HG03457 (cell line): ENCODE measurements around the gene LLGL1.

Experiments
- ATAC-seq: cut with Tn5 transposase; IDR thresholded peaks from one replicate; pipeline ENCODE4 v1.9.1; 2021; ENCODE audit warnings: moderate number of reproducible peaks; ENCODE audit not compliant: unreplicated experiment

Gene LLGL1

DNA sequence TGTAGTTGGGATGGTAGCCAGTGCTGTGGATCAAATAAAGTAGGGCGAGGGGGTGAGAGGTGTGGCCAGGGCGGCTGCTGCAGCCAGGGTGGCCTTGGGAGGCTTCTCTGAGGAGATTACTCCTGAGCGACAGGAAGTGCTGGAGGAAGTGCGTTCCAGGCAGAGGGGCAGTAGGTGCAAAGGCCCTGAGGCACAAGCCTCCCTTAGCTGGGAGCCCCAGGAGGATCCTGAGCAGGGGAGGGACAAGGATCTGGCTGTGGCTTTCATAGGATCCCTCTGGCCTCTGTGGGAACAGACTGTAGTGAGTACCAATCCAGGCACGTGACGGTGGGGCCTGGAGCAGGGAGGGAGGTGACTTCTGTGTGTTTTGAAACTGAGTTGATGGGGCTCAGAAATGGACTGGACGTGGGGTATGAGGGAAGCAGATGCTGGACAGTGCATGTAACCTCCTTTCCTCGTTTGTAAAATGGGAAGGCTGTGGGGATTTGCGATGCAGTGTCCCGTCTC, 2.8 kb downstream of the LLGL1 start:
- ATAC-seq, result no peak

DNA sequence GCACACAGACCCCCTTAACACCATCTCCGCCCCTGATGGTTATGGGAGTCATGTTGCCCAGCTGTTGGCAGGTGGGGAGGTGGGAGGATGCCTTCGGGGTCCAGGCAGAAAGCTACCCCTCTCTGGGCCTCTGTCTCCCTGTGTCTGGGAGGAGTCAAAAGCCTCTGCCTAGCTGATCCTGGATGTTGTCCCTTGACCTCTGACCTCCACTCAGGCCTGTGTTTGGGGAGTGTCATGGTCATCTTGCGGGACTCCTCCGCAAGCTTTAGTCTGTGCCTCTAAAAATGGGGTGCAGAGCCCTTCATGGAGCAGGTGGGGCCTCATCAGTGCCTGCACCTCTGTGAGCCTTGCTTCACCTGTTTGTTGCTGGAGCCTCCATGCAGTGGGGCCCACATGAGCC, 3.8 kb downstream of the LLGL1 start:
- ATAC-seq, result no peak

DNA sequence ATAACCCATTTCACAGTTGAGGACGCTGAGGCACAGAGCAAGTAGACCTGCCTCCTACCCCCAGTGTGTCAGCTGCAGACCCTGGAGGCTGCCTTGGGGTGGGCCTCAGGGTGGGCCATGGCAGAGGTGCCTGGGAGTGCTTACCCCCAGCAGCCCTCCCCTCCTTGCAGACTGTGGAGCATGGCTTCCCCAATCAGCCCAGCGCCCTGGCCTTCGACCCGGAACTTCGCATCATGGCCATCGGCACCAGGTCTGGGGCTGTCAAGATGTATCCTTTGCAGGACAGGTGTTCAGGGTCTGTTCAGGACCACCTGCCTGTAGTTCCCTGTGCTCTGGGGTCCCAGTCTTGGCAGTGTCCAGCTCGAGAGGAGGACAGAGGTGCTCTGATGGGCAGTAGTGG, 4.3 kb downstream of the LLGL1 start:
- ATAC-seq, result no peak

DNA sequence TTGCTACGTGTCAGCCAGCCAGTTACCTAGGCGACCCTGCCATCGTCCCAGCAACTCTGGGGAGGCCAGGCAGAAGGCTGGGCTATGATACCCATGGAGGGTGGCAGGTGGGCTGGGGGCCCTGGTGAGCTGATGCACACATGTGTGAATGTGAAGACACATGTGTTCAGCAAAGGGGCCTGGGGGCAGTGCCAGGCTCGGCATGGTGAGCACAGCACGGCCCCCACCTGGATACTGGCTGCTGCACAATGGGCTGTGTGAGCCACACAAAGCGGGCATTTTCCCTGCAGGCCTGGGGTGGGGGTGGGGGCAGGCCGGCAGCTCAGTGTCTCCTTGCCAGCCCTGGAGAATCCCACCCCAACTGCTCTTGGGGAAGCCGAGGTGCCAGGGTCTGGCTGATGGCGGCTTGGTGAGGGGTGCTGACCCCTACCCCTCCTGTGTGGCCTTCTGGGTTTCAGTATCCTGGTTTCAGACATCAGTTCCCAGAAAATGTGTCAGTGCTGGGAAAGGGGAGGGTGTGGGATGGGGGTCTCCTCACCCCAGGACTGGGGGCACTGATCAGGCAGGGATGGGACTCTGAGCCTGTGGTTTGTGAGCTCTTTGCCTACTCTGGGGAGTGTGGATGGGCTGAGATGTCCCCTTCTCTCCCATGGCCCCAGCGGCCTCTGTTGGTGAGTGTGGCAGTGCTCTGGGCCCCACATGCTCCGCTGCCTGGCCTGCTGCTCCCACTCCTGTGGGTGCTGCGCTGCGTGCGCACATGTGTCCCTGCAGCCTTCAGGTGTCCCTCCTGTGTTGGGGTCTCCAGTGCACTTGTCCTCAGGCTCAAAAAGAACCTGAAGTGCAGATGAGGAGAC, 5.1 kb downstream of the LLGL1 start:
- ATAC-seq, result no peak

DNA sequence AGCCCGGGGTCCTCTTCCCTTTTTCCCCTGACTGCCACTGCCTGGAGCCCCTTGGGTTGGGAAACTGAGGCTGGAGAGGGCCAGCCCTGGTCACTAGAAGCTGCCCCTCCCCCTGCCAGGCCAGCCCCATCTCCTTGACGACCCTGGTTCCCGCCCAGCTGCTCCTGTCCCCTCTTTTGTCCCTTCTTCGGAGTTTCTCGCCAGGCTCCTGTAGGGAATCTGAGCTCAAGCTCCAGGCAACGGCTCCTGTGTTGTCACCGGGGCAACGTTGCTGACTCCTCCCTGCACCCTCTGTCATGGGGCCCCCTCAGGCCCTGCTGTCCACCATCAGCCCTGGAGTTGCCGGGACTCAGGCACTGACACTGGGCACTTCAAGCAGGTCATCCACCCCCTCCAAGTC, 5.7 kb downstream of the LLGL1 start:
- ATAC-seq, result no peak

DNA sequence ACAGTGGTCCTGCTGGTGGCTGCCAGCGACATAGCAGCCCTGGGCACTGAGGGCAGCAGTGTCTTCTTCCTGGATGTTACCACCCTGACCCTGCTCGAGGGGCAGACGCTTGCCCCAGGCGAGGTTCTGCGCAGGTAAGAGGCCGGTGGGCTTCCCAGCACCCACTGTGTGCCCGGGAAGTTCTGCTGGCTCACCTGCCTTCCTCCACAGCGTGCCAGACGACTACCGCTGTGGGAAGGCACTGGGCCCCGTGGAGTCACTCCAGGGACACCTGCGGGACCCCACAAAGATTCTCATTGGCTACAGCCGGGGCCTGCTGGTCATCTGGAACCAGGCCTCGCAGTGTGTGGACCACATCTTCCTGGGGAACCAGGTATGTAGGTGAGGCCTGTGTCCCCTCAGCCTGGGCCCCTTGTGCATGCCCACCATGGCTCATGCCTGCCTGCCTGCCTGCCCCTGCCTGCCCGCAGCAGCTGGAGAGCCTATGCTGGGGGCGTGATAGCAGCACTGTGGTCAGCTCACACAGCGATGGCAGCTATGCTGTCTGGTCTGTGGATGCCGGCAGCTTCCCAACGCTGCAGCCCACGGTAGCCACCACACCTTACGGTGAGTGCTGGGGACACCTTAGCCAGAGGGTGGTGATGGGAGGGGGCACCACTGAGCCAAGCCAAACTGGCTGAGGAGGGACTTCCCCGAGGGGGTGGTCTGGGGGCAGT, 8.5 kb downstream of the LLGL1 start:
- ATAC-seq, result no peak

DNA sequence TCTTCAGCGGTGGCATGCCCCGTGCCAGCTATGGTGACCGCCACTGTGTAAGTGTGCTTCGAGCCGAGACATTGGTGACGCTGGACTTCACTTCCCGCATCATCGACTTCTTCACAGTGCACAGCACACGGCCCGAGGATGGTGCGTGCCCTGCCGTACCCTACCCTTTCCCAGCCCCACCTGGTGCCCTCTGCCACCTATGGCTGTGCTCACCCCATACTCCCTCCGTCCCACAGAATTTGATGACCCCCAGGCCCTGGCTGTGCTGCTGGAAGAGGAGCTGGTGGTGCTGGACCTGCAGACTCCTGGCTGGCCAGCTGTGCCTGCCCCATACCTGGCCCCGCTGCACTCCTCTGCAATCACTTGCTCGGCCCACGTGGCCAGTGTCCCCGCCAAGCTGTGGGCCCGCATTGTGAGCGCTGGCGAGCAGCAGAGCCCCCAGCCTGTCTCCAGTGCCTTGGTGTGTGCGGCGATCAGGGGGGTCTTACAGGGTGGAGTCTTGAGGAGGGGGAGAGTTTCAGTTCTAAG, 9.5 kb downstream of the LLGL1 start:
- no peak for ATAC-seq

DNA sequence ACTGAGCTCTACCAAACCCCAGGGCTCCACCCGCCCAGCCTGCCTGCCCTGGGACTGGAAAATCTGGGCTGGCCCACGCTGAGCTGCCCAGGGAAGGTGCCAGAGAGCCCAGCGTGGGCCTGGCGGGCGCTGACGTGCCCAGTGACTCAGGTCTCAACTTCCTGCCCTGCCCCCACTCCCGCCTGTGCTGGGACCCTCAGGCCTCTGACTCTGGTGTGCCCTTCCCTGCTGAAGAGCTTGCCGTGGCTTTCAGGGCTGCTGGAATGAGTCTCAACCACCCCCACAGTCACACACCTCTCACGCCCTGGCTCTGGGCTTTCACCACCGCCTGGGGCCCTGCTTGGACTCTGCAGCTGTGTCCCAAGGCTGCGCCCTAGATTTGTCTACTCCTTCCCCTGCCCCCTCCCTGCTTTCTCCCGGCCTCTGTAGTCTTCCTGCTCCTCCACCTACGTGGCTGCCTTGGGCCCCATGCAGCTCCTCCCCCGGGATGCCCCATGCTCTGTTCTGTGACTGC, 10.4 kb downstream of the LLGL1 start:
- no peak for ATAC-seq

DNA sequence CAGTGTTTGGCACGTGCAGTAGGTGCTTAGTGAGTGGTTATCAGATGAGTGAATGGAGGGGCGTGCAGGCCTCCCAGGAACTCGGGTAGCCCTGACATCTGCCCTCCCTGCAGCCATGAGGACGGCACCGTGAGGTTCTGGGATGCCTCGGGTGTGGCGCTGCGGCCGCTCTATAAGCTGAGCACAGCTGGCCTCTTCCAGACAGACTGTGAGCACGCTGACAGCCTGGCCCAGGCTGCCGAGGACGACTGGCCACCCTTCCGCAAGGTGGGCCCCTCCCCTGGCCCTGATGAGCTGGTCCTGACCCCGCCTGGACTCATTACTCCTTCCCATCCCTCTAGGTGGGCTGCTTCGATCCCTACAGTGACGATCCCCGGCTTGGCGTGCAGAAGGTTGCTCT, 11.1 kb downstream of the LLGL1 start:
- no peak for ATAC-seq

DNA sequence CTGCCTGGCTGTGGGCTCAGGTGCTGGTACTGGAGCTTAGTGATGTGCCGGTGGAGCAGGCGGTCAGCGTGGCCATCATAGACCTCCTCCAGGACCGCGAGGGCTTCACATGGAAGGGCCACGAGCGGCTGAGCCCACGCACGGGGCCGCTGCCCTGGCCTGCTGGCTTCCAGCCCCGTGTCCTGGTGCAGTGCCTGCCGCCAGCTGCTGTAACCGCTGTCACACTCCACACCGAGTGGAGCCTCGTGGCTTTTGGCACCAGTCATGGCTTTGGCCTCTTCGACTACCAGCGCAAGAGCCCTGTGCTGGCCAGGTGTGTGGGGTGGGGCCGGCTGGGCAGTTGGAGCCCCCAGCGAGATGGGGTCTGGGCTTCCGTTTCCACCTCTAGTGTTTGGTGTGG, 12.0 kb downstream of the LLGL1 start:
- no peak for ATAC-seq

DNA sequence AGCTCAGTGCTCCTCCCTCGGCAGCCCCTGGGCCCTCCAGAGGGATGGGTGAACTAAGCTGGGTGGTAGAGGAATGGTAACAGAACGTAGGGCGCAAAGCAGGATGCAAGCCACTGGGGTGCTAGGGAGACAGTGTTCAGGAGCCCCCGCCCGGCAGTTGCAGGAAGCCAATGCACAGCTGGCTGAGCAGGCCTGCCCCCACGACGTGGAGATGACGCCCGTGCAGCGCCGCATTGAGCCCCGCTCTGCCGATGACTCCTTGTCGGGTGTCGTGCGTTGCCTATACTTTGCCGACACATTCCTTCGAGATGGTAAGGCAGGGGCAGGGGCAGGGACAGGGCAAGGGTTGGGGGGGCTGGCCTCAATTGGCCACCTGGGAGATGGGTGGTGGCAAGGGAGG, 12.9 kb downstream of the LLGL1 start:
- ATAC-seq, result no peak

DNA sequence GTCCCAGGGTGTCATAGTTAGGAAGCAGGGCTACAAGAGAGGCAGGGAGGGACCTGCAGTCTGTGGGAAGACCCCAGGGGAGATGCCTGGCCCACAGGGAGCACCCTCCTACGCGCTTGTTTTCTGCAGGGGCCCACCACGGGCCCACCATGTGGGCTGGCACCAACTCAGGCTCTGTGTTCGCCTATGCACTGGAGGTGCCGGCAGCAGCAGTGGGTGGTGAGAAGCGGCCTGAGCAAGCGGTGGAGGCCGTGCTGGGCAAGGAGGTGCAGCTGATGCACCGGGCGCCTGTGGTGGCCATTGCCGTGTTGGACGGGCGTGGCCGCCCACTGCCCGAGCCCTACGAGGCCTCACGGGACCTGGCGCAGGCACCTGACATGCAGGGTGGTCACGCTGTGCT, 15.0 kb downstream of the LLGL1 start:
- no peak for ATAC-seq

DNA sequence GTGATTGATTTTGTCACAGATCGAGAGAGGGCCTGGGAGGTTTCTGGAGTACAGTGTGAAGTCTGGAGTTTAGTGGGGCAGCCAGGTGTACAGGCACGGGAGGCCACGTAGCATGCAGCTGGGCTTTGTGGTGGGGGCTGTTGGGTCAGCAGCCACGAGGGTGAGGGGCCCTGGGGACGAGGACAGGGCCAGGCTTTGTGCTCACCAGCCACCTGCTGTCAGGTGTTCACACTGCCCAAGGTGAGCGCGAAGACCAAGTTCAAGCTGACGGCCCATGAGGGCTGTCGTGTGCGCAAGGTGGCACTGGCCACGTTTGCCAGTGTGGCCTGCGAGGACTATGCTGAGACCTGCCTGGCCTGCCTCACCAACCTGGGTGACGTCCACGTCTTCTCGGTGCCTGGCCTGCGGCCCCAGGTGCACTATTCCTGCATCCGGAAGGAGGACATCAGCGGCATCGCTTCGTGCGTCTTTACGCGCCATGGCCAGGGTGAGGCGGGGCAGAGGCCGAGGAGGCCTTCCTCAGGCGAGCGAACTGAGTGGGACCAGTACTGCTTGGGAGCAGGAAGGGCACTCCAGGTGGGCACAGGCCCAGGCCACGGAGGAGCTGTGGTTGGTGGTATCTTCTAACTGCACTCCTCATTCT, 15.9 kb downstream of the LLGL1 start:
- ATAC-seq, result no peak

DNA sequence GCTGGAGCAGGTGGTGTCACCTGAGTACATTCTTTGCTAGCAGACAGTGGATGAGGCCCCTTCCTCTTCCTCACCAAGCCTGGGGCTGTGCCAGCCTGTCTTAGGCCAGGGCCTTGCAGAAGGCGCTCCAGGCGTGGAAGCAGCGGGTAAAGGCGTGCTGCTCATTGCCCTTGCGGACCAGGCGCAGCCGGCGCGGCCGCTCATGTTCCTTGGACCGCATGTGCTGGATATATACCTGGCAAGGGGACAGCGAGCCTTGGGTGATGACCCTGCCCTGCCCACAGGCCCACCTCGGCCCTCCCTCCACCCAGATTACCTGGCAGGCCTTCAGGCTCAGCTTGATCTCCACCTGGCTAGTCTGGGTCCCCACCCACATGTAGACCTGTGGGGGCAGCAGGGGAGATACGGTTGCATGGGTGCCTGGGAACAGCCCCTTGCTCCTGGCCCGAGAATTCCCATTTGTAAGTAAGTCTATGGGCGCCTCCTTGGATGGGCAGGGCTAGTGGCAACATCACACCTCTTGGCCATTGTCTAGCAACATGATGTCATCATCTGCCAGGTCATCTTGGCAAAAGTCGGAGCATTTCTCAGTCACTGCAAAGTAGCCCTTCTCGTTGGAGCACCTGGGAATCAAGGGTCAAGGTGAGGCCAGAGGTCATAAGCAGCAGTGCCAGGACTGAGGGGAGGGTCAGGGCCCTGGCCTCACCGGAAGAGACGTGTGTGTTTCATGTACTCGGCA, 19.8 kb downstream of the LLGL1 start:
- ATAC-seq, result no peak

DNA sequence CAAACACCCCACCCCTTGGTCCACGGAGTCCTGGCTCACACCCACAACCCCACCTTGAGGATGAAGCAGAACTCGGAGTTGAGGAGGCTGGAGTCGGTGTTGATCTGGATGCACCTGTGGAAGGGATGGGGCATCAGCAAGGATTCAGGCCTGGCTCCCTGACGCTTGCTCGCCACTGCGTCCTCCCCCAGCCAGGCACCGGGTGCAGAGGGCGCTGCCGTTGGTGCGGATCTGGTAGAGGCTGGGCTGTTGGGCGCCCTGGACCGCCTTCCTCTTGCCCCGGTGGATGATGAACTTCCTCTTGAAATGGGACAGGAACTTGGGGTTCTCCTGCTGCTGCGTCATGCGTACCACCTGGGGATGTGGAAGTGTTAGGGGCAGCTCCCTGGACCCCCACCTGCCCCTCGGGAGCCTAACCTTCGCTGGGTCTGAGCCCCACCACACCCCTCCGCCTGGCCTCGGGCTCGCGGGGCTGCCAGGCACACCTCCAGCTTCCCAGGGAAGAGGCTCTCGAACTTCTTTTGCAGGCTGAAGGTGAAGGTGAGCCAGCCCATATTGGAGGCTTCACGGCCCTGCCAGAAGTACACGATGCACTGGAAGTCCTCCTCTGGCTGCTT, 20.8 kb downstream of the LLGL1 start:
- no peak for ATAC-seq

DNA sequence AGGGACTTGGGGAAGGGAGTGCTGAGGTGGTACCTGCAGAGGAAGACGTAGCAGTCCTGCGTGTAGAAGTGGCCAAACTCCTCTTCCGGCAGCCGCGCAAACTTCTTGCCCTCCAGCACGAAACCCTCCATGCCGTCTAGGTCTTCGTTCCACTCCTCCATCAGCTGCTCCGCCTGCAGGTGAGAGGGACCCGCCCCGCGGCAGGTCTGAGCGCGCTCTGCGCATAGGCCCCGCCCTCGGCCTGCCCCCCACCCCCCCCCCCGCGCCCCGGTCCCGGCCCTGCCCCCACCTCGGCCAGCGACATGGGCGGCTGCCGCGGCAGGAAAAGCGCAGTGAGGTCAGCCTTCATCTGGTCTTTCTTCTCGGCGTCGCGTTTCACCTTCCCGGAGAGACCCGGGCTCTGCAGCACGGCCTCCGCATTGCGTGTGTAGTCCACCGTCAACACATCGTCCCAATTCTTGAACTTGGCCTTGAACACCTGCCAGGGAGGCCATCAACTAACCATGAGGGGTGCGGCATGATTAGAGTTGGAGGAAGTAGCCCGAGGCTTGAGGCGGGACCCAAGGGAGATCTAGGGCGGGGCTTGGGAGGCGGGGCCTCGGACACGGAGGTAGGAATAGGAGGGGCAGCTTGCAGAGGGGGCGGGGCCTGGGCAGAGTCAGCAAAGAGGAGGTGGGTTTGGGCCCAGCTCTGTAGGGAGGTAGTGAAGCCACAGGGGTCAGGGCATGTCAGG, 21.6 kb downstream of the LLGL1 start:
- ATAC-seq, result no peak

DNA sequence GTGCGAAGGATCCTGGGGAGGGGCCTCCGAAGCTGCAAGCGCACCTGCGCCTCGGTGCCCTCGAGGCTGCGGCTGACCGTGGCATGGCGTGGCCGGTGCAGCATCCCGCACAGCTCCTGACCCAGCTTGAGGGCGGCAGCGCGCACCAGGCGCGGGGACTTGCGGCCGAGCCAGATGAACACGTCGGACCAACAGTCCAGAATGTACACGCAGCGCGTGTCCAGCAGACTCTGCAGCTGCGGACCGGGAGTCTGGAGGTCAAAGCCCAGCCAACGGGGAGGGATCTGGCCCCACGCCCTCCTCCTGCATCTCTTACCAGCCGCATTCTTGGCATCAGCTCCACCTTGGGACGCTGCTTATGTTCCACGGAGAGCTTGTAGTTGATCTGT, 22.2 kb downstream of the LLGL1 start:
- no peak for ATAC-seq

DNA sequence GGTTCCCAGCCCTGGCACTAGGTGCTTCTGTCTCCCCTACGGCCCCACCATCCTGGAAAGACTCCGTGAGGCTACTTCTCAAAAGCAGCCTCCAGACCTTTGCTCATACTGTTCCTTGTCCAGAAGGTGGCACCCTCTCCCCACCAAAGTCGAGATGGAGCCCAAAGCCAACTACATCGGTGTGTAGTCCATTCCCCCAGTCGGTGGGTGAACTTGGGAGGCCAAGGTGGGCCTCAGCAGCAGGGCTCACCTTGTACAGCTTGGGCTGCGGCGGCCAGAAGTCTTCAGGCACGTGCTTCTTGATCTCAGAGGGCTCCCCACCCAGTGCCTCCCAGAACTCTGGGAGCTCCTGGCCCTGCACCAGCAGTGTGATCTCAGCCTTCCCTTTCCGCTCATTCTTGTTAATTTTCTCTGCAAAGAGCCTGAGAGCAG, 22.9 kb downstream of the LLGL1 start:
- no peak for ATAC-seq

DNA sequence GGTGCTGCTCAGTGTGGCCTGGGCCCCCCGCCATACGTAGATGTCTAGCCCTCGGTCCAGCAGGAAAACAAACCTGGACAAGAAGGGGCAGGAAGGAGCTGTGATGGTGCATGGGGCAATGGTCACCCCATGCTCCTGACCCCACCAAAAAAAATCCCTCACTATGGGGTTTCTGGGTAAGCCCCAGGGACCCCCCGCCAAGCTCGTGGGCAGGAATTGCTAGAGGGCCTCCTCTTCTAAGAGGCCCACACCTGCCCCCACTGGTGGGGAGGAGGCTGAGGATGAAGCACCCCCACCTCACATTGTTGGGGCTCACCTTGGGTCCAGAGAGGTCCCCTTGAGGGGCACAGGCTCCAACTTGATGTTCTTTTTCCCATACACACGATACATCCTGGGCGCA, 23.4 kb downstream of the LLGL1 start:
- ATAC-seq, result no peak

DNA sequence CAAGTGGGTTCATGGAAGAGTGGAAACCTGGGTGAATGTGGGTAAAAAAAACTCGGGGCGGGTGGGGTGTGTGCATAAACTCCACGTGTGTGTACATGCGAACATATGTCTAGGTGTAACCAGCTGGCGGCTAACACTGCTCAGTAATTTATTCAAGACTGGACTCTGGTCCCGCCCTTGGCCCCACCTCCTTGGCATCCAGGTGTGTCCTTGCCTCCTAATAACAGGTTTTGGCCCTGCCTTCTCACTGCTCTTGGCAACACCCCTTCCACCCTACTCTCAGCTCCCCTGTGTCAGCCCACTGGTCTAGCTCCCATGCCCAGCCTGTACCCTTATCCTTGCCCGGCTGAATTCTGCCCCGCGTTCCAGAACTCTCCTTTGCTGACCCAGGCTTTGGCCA, 24.8 kb downstream of the LLGL1 start:
- no peak for ATAC-seq
